Measurements from ENCODE around the gene LCN6. TPM values are rescaled to one million over a fixed set of nuclear protein-coding genes. Genes with fewer than 3 reads are reported as not detected.

The LCN6 gene
- total and polyA plus RNA-seq, 2 of the 13 experiments (the other 11 are each of a cell fraction or from before 2014, with no cell fraction given) = not detected

DNA sequence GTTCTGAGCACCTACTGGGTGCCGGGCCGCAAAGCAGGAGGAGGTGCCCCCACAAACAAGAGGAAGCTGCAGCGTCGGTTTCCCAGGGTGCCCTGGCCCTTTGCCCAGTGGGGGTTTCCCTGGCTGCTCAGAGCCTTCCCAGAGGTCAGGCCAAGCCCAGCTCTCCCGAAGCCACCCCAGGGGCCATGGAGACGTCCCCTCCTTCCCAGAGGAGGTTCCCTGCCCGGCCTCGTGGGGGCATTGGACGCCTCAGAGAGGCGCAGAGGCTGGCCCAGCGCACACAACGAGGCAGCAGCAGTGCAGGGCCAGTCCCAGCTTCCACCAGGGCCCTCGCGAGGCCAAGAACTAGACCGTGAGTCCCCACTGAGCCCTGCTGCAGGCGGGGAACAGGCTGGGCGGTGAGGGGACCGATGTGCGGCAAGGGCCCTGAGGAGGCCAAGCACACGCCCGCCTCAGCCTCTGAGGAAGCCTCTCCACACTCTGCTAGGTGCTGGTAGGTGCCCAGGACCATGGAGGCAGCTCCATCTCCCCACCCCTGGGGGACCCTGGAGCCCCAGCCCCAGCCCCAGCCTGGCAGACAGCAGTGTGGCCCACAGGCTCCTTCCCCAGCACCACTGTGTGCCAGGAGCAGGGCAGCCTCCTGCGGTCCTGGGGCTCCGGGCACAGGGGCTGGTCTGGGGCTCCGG lies 29.0 kb downstream of the LCN6 start:
- no peaks in the 10 kb centered on the region for H3K79me2 ChIP-seq (ENCODE audit: insufficient read depth, low read length)
- no peak for DNase-seq (ENCODE audit: low spot score)
- intact Hi-C loops (cut with micrococcal nuclease; ENCODE audit: unreplicated experiment) (no loop called here), in situ Hi-C loops (cut with HindIII; ENCODE audit: extremely low pct_ligation_motif_present, low pct_unique_long_range_greater_than_20kb) (no loop called here)
- WGBS (ENCODE audit: low lambda C conversion rate) = 51% methylated on average over 4 of the region's 24 CpGs
- peaks cover 3 to 8% of the 10 kb centered on the region in 2 experiments; a peak in 4 of 5 replicates for H3K36me3 ChIP-seq (replicated peaks in 1 of 2; ENCODE audit: control insufficient read depth in 1 of 2, insufficient read depth in 2 of 2, low read length in 2 of 2)
- peak; percentile 34 for ATAC-seq
- H3K4me2 ChIP-seq (ENCODE audit: low read depth, low read length) = no peak overlapping the region
- no peaks in the 10 kb centered on the region for H3K27me3 ChIP-seq (ENCODE audit: control insufficient read depth in 1 of 2, insufficient read depth in 2 of 2, low read length in 2 of 2)
- TF ChIP-seq NPAS2 (CRISPR knock-in tag; IDR thresholded peaks at IDR 0.05; ENCODE audit: borderline replicate concordance) = no peak
- TF ChIP-seq AGO2 (optimal IDR thresholded peaks at IDR 0.05; ENCODE audit: low read depth, low read length) = peak; percentile 71
- TF ChIP-seq, protein P1, sequence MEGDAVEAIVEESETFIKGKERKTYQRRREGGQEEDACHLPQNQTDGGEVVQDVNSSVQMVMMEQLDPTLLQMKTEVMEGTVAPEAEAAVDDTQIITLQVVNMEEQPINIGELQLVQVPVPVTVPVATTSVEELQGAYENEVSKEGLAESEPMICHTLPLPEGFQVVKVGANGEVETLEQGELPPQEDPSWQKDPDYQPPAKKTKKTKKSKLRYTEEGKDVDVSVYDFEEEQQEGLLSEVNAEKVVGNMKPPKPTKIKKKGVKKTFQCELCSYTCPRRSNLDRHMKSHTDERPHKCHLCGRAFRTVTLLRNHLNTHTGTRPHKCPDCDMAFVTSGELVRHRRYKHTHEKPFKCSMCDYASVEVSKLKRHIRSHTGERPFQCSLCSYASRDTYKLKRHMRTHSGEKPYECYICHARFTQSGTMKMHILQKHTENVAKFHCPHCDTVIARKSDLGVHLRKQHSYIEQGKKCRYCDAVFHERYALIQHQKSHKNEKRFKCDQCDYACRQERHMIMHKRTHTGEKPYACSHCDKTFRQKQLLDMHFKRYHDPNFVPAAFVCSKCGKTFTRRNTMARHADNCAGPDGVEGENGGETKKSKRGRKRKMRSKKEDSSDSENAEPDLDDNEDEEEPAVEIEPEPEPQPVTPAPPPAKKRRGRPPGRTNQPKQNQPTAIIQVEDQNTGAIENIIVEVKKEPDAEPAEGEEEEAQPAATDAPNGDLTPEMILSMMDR (CRISPR knock-in tag; IDR thresholded peaks at IDR 0.05) = peak; percentile 23; the same call in 1 of the 2 replicates
- no peak for TF ChIP-seq SMAD1 (CRISPR knock-in tag; IDR thresholded peaks at IDR 0.05; ENCODE audit: borderline replicate concordance, low read depth)
- TF ChIP-seq ZNF292 (CRISPR knock-in tag; IDR thresholded peaks at IDR 0.05; ENCODE audit: borderline replicate concordance, low read depth) = no peak
- peak; percentile 92 for TF ChIP-seq ZNF768 (CRISPR knock-in tag; IDR thresholded peaks at IDR 0.05)
- TF ChIP-seq MED13 (CRISPR knock-in tag; IDR thresholded peaks at IDR 0.05) = no peak
- peak; percentile 48; the same call in 1 of the 2 replicates for TF ChIP-seq ZBTB33 (CRISPR knock-in tag; IDR thresholded peaks at IDR 0.05)
- TF ChIP-seq AGO1 (IDR thresholded peaks at IDR 0.05; ENCODE audit: low read depth, low read length, poor library complexity, severe bottlenecking) = peak; percentile 75
- no peak for TF ChIP-seq ZNF501 (CRISPR knock-in tag; IDR thresholded peaks at IDR 0.05)
- ChIA-PET CTCF (ENCODE audit: low intra/inter-chr PET ratio, low total read pairs) (no interaction called here), POLR2A (interaction anchor here (1.6 to 2.0 kb wide), 2 partner anchors 9 to 11 kb away, joined by 3 to 7 read pairs; no protein-coding TSS in a partner anchor)
- H3K4me3 ChIP-seq (replicated peaks in 1 of 3; ENCODE audit: insufficient read depth in 1 of 3, low read depth in 2 of 3, low read length in 3 of 3) = no peak overlapping the region
- peaks cover 3% of the 10 kb centered on the region; the same call in 1 of the 2 replicates for H3K4me1 ChIP-seq (ENCODE audit: insufficient read depth, low read length)
- H2AFZ ChIP-seq (ENCODE audit: low read length) = no peak overlapping the region
- no peaks in the 10 kb centered on the region for H3K9me3 ChIP-seq (ENCODE audit: low read length)
- no peak for FAIRE-seq
- no peak overlapping the region for H3K27ac ChIP-seq (ENCODE audit: extremely low read length, insufficient read depth, low read length)
- H3K9ac ChIP-seq (ENCODE audit: insufficient read depth, low read depth, low read length) = no peak overlapping the region
- H4K20me1 ChIP-seq (ENCODE audit: insufficient read depth, low read length) = peaks cover 18% of the 10 kb centered on the region
- BruUV-seq (replicated peaks) = no TSS peak
